C4-2B (cell line): Measurements from ENCODE around the gene RNF152.

Source experiments
- CTCF ChIP-seq: fragments of 450-650 bp; conservative IDR thresholded peaks from 2 replicates; pipeline ENCODE4 v1.5.1; 2017; ENCODE audit warnings: mild to moderate bottlenecking
- ZFX ChIP-seq: fragments of 450-650 bp; IDR thresholded peaks from 2 replicates; pipeline ENCODE4 v1.6.1; 2017

DNA sequence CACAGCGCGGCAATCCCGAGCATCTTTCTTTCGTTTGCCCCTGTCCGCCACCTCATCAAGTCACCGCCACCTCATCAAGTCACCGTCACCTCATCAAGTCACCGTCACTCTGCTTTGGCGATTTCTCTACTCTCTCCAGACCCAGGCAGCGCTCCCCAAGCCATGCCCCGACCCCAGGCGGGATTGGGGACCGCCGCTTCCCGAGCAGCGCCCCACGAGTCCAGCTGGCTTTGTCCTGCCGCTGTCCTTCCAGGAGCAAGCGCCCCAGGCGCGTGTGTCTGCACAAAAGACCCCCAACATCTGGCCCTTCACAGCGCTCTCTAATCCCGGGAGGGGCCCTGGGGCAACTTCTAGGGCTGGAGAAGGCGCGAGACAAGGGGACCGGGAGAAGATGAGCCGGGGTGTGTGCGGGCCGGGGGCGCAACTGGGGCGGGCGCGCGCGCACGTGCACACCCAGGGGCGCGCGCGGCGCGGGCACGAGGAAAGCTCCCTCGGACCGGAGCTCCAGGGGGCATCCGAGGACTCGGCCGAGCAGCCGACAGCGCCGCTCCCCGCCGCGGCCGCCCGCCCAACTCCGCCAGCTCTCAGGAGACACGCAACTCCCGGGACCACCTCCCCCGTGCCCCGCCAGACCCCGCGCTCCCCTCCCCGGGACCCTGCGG lies 633 bp upstream of the RNF152 start:
- TF ChIP-seq CTCF (no peak), ZFX (no peak)
